HG03442 (cell line): ENCODE data around the gene TBC1D17.

Experiments used
- ATAC-seq: cut with Tn5 transposase; IDR thresholded peaks from one replicate; pipeline ENCODE4 v1.9.1; 2021; ENCODE audit warnings: mild to moderate bottlenecking, moderate library complexity; ENCODE audit not compliant: unreplicated experiment

TBC1D17 gene

GRCh38 chr19:49875177-49875576 is 2.3 kb upstream of the TBC1D17 start:
- no peak for ATAC-seq

- ATAC-seq: no peak
Measured at GRCh38 chr19:49875857-49876421, 1.6 kb upstream of the TBC1D17 start.

DNA sequence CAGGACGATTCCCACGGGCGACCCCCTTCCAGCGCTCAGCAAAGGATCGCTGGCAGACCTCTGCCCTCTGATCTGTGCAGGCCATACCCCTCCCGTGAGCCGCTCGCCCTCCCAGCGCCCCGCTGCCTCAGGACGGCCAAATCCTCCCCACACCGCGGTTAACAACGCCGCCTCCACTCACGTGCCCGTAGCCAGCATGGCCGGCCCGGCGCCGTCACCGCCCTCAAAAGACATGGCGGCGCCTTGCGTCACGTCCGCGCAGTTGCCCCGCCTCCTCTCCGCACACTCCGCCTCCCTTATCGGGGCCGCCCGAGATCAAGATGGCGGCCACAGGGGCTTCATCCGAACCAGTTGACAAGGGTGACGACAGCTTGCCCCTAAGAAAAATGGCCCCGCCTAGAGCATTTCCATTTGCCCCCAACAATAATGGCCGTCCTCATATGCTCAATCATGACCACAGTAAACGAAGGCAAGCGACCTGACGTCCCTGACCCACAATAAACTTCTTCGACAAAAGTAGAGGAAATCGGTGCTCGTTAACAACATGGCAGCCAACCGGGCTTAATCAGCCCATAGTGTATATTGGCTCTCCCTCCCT is 981 bp upstream of the TBC1D17 start:
- ATAC-seq: peak; percentile 35

DNA sequence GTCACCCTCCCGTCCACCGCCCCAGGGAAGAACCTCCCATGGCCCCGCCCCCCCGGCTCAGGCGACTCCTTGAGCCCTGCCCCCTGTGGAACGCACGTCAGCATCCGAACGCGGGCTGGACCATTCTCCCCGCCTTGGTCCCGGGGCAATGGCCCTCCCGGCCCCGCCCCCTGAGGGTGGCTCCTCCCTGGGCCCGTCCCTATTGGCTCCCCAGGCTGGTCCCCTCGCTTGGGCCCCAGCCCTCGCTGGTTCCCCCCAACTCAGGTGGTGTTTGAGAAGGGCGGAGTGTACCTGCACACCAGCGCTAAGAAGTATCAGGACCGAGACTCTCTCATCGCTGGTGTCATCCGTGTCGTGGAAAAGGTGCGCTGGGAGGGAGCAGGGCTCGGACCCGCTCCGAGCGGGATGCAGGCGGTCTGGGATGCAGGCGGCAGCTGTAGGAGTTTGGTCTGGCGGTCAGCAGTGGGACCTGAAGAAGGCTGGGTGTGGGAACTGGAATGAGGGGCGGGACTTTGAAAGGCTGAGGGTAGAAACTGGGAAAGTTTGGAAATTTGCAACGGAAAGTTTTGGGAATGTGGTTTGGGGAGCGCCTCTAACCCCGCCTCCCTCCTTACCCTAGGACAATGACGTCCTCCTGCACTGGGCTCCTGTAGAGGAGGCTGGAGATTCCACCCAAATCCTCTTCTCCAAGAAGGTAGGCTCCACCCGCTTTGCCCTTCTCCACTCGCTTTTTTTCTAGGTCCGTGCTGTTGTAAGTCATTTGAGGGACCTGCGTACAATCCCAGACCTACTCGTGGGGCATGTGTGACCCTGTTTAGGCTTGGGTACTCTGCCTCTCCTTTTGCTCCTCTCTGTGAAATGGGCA is 609 bp downstream of the TBC1D17 start:
- ATAC-seq: peak; percentile 41

GRCh38 chr19:49878744-49879070 is 1.2 kb downstream of the TBC1D17 start:
- ATAC-seq: no peak

DNA sequence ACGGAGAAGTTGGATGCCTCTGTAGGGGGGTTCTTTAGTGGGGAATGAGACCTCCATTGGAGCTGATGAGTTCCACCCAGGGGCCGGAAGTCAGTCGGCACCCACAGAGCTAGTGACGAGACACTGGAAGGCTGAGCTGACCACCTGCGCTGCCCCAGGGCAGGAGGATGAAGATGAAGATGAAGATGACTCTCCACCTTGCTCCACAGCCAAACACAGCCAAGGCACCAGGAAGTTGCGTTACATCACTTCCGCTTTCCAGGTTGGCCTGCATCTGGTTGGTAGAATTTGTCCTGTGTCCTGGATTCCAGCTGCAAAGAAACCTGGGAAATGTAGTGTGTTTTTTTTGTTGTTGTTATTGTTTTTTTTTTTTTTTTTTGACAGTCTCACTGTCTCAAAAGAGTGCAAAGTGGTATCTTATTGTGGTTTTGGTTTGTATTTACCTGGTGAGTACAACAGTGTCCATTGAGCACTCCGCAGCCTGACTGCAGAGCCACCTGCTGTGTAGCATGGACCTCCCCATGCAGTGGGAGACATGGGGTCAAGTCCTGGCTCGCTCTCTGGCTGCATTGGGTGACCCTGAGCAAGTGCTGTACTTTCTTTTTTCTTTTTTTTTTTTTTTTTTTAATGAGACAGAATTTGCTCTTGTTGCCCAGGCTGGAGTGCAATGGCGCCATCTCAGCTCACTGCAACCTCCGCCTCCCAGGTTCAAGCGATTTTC is 1.9 kb downstream of the TBC1D17 start:
- no peak for ATAC-seq

GRCh38 chr19:49880162-49880869 is 2.8 kb downstream of the TBC1D17 start:
- ATAC-seq: no peak

GRCh38 chr19:49881186-49881585 is 3.7 kb downstream of the TBC1D17 start:
- no peak for ATAC-seq

DNA sequence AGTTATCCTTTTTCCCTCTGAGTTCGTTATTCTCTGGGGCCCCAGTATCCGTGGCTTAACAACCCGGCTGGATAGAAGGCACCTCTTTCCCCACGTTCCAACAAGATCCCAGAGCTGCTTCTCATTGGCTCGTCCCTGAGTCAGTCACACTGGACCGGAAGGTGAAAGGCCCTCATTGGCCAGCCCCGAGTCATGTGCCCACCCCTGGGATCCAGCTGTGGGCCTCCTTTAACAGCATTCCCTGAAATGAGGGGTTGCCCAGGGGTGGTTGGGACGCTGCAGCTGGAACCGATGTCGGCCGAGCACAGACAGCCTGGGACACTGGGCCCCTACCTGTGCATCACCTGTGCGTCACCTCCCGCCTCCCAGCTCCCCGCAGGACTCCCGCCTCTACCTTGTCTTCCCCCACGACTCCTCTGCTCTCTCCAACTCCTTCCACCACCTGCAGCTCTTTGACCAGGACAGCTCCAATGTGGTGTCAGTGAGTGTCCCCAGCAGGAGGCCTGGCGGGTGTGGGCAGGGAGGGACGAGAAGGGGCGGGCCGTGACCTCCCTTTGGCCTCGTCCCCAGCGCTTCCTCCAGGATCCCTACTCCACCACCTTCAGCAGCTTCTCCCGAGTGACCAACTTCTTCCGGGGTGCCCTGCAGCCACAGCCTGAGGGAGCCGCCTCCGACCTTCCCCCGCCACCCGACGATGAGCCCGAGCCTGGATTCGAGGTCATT is 4.3 kb downstream of the TBC1D17 start:
- ATAC-seq: no peak

DNA sequence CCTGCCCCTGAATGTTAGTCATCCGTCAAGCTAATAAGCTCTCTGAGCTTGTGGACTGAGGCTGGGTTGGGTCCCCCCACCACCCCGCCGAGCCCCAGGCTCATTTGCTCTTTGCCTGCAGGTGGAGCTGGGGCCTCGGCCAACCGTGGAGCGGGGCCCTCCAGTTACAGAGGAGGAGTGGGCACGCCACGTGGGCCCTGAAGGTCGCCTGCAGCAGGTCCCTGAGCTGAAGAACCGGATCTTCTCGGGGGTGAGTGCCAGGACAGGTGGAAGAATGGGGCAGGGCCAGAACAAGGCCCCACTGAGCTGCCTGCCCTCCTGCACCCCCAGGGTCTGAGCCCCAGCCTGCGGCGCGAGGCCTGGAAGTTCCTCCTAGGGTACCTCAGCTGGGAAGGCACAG is 5.1 kb downstream of the TBC1D17 start:
- ATAC-seq: no peak

GRCh38 chr19:49883094-49883493 is 5.6 kb downstream of the TBC1D17 start:
- no peak for ATAC-seq

DNA sequence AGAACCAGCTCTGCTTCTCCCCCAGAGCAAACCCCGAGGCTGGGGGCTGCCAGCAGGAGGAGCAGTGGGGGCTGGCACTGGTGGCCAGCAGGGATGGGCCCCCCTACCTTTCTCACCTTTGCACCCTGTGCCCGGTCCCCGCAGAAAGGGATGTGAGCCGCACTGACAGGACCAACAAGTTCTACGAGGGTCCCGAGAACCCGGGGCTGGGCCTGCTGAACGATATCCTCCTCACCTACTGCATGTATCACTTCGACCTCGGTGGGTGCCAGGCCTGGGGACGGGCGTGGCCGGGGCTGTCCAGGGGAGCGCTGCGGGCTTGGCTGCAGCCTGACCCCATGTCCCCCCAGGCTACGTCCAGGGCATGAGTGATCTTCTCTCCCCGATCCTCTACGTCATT is 6.6 kb downstream of the TBC1D17 start:
- ATAC-seq: no peak

GRCh38 chr19:49884760-49885159 is 7.3 kb downstream of the TBC1D17 start:
- no peak for ATAC-seq

DNA sequence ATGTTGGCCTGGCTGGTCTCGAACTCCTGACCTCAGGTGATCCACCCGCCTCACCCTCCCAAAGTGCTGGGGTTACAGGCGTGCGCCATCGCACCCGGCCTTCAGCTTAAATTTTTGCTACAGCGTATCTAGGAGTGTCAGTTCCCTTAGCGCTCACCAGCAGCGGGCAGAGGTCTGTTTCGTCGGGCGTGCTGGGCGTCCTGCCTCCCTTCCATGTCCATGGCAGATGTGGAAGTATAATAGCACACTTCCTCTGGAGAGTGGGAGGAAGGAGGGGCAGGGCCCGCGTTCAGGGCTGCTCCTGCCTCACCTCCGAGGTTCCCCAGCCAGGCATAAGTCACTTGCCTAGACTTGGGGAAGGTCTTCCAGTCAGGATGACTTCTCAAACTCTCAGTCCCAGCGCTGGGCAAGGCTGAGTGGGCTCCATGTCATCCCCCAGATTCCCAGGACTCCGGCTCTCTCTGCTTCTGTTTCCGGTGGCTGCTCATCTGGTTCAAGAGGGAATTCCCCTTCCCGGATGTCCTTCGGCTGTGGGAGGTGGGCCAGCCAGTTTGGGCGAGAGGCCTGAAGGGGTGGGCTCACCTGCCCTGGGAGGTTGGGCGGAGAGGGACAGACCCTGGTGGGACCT is 9.6 kb downstream of the TBC1D17 start:
- no peak for ATAC-seq

- ATAC-seq: no peak
Measured at GRCh38 chr19:49887665-49888509, 10.4 kb downstream of the TBC1D17 start.

DNA sequence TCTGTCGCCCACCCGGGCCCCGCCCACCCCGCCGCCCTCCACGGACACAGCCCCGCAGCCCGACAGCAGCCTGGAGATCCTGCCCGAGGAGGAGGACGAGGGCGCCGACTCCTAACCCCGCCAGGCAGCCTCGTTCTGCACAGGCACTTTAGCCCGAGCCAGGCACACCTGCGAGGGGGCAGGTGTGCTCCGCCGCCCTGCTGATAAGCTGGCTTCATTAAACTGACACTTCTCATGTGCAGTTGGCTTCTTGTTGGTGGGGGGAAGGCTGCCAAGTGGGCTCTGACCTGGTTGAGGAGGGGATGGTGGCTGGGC is 11.0 kb downstream of the TBC1D17 start:
- ATAC-seq: no peak

GRCh38 chr19:49889038-49889686 is 11.7 kb downstream of the TBC1D17 start:
- ATAC-seq: no peak

GRCh38 chr19:49889687-49890348 is 12.3 kb downstream of the TBC1D17 start:
- ATAC-seq: no peak
